Motor neuron (in vitro differentiated cells): ENCODE data around the gene C2orf92. TPM values are rescaled to one million over a fixed set of nuclear protein-coding genes. Genes with fewer than 3 reads are reported as not detected.

Experiments used
- ATAC-seq, 8 experiments: fragments of 200-7000 bp; cut with Tn5 transposase; replicated peaks in 6 of 8; 2 replicates each; pipeline ENCODE4 v1.8.0; 2021; ENCODE audit warnings: mild to moderate bottlenecking in 8 of 8, moderate library complexity in 8 of 8
- H3K27ac ChIP-seq, 2 donors: fragments of 250-450 bp; sonication (Bioruptor Pico); 2 replicates each; pipeline ENCODE4 v1.9.0; 2021; ENCODE audit warnings: antibody characterized with exemption in 2 of 2, mild to moderate bottlenecking in 2 of 2, moderate library complexity in 1 of 2
- H3K4me1 ChIP-seq, 2 donors: fragments of 250-450 bp; sonication (Bioruptor Pico); replicated peaks in 1 of 2; 2 replicates each; pipeline ENCODE4 v1.6.1; 2021; ENCODE audit warnings: antibody characterized with exemption in 2 of 2, mild to moderate bottlenecking in 2 of 2, moderate library complexity in 1 of 2
- H3K4me3 ChIP-seq, 5 donors: fragments of 250-450 bp; sonication (Bioruptor Pico); 2 replicates each; pipeline ENCODE4 v1.9.0; 2021; ENCODE audit warnings: antibody characterized with exemption in 5 of 5, mild to moderate bottlenecking in 5 of 5, moderate library complexity in 4 of 5
- WGBS, 10 experiments: fragments of 450-650 bp; shearing (Covaris generic); methylation state at CpG; one replicate each; pipeline ENCODE4 v1.0.0; 2022; 5-methylcytosine and 5-hydroxymethylcytosine counted together
- in situ Hi-C, 9 experiments: fragments of 400-800 bp; cut with MboI; loops; one replicate each; pipeline ENCODE4 v1.15.0; 2021; ENCODE audit warnings: low sequenced_read_pairs in 9 of 9, low pct_unique_long_range_greater_than_20kb in 2 of 9; ENCODE audit not compliant: unreplicated experiment in 9 of 9
- total RNA-seq, 8 experiments: library from RNA; unstranded; fragments of 300-600 nt; gene quantifications; 2 replicates each; pipeline versions ENCODE4 v1.2.3 to v1.2.4, GENCODE V29; 2022

The C2orf92 gene
- total RNA-seq, 8 experiments from 2014 or later = 3.2 to 30.5 (median 7.0) TPM

- ATAC-seq = no peak
- Histone ChIP-seq H3K4me3 (no peak overlapping the region), H3K27ac (no peak overlapping the region), H3K4me1 (no peaks in the 10 kb centered on the region)
- in situ Hi-C loops = loop anchor here in 2 of 9 experiments (25.0 kb wide), 1 partner anchor 1592 kb away; no protein-coding TSS in a partner anchor
- 80 to 100% (median 100%) methylated on average over 1 to 4 of the region's 5 CpGs; no CpG with 5 or more reads in 2 of the 10 experiments for WGBS, 10 experiments
These were observed 15.2 kb upstream of the C2orf92 start for GRCh38 chr2:97654309-97654708.

- Histone ChIP-seq H3K4me1 (no peaks in the 10 kb centered on the region), H3K4me3 (no peak overlapping the region), H3K27ac (no peak overlapping the region)
- WGBS, 10 experiments = 80 to 100% (median 100%) methylated on average over 1 to 2 of the region's 2 CpGs; no CpG with 5 or more reads in 3 of the 10 experiments
- in situ Hi-C loops = loop anchor here in 2 of 9 experiments (25.0 kb wide), 1 partner anchor 1592 kb away; no protein-coding TSS in a partner anchor
- ATAC-seq = no peak
These were observed 14.7 kb upstream of the C2orf92 start for GRCh38 chr2:97654791-97655190.

GRCh38 chr2:97656129-97656755 lies 13.3 kb upstream of the C2orf92 start:
- Histone ChIP-seq H3K4me3 (no peak overlapping the region), H3K27ac (no peak overlapping the region), H3K4me1 (no peaks in the 10 kb centered on the region)
- 97 to 100% (median 100%) methylated on average over 1 to 4 of the region's 7 CpGs; no CpG with 5 or more reads in 5 of the 10 experiments for WGBS, 10 experiments
- ATAC-seq = no peak
- in situ Hi-C loops = loop anchor here in 2 of 9 experiments (25.0 kb wide), 1 partner anchor 1594 kb away; no protein-coding TSS in a partner anchor

GRCh38 chr2:97656905-97657587 lies 12.5 kb upstream of the C2orf92 start:
- 50 to 96% (median 85%) methylated on average over 2 to 8 of the region's 15 CpGs; no CpG with 5 or more reads in 5 of the 10 experiments for WGBS, 10 experiments
- Histone ChIP-seq H3K4me3 (no peak overlapping the region), H3K27ac (no peak overlapping the region), H3K4me1 (peaks cover 2 to 5% of the 10 kb centered on the region in 2 donors)
- in situ Hi-C loops = loop anchor here in 2 of 9 experiments (25.0 kb wide), 1 partner anchor 1595 kb away; no protein-coding TSS in a partner anchor
- ATAC-seq = peak in 2 of 8 experiments; percentile 25 to 45

- peaks cover 8 to 14% of the 10 kb centered on the region in 2 donors for H3K4me1 ChIP-seq
- H3K4me3 ChIP-seq = no peak overlapping the region
- 91 to 100% (median 100%) methylated on average over 2 to 14 of the region's 37 CpGs; no CpG with 5 or more reads in 3 of the 10 experiments for WGBS, 10 experiments
- no peak overlapping the region for H3K27ac ChIP-seq
- ATAC-seq = no peak
- in situ Hi-C loops = loop anchor here in 2 of 9 experiments (25.0 kb wide), 1 partner anchor 1596 kb away; no protein-coding TSS in a partner anchor
These were observed 11.4 kb upstream of the C2orf92 start for GRCh38 chr2:97657986-97658690.

GRCh38 chr2:97658691-97659157 lies 10.8 kb upstream of the C2orf92 start:
- ATAC-seq = no peak
- in situ Hi-C loops = loop anchor here in 2 of 9 experiments (25.0 kb wide), 1 partner anchor 1596 kb away; no protein-coding TSS in a partner anchor
- Histone ChIP-seq H3K4me3 (no peak overlapping the region), H3K27ac (no peak overlapping the region), H3K4me1 (peaks cover 8 to 14% of the 10 kb centered on the region in 2 donors)
- WGBS, 10 experiments = 81 to 100% (median 95%) methylated on average over 1 to 8 of the region's 13 CpGs; no CpG with 5 or more reads in 4 of the 10 experiments

GRCh38 chr2:97659256-97660043 lies 10.1 kb upstream of the C2orf92 start:
- no peak for ATAC-seq
- no peak overlapping the region for H3K4me3 ChIP-seq
- in situ Hi-C loops = loop anchor here in 2 of 9 experiments (25.0 kb wide), 1 partner anchor 1597 kb away; no protein-coding TSS in a partner anchor
- H3K27ac ChIP-seq = no peak overlapping the region
- WGBS, 10 experiments = 81 to 100% (median 95%) methylated on average over 3 to 15 of the region's 29 CpGs; no CpG with 5 or more reads in 6 of the 10 experiments
- peaks cover 8 to 14% of the 10 kb centered on the region in 2 donors for H3K4me1 ChIP-seq

- no peak overlapping the region for H3K4me3 ChIP-seq
- WGBS, 10 experiments = 80 to 90% methylated on average over 2 of the region's 20 CpGs; no CpG with 5 or more reads in 8 of the 10 experiments
- no peak overlapping the region for H3K27ac ChIP-seq
- in situ Hi-C loops = loop anchor here in 2 of 9 experiments (25.0 kb wide), 1 partner anchor 1598 kb away; no protein-coding TSS in a partner anchor
- peaks cover 8 to 14% of the 10 kb centered on the region in 2 donors for H3K4me1 ChIP-seq
- no peak for ATAC-seq
These were observed 9.3 kb upstream of the C2orf92 start for GRCh38 chr2:97660044-97660774.

- in situ Hi-C loops = loop anchor here in 2 of 9 experiments (25.0 kb wide), 1 partner anchor 1599 kb away; no protein-coding TSS in a partner anchor
- Histone ChIP-seq H3K4me1 (peaks cover 8 to 14% of the 10 kb centered on the region in 2 donors), H3K27ac (no peak overlapping the region), H3K4me3 (no peak overlapping the region)
- ATAC-seq = no peak
- 20 to 100% (median 74%) methylated on average over 1 to 3 of the region's 18 CpGs; no CpG with 5 or more reads in 7 of the 10 experiments for WGBS, 10 experiments
These were observed 8.6 kb upstream of the C2orf92 start for GRCh38 chr2:97660775-97661389.

GRCh38 chr2:97661927-97662326 lies 7.6 kb upstream of the C2orf92 start:
- H3K4me3 ChIP-seq = peak overlapping the region in 1 of 5 donors; percentile 94
- H3K4me1 ChIP-seq = peaks cover 8 to 14% of the 10 kb centered on the region in 2 donors
- 63 to 100% (median 85%) methylated on average over 1 to 5 of the region's 6 CpGs; no CpG with 5 or more reads in 4 of the 10 experiments for WGBS, 10 experiments
- in situ Hi-C loops = loop anchor here in 2 of 9 experiments (25.0 kb wide), 1 partner anchor 1600 kb away; no protein-coding TSS in a partner anchor
- ATAC-seq = no peak
- H3K27ac ChIP-seq = no peak overlapping the region
